Fibroblast of peridontal ligament (primary cell): ENCODE results near the gene PTPRN2.
"Not testable (repeated sequence)": the region's sequence is repeated elsewhere in the genome, so short reads cannot be mapped to it uniquely, and the experiment has no call there.

Experiments used
- DNase-seq: peaks from one replicate; pipeline ENCODE4 v3.0.0-alpha.2; 2010; ENCODE audit errors: extremely low read depth

Gene PTPRN2

DNA sequence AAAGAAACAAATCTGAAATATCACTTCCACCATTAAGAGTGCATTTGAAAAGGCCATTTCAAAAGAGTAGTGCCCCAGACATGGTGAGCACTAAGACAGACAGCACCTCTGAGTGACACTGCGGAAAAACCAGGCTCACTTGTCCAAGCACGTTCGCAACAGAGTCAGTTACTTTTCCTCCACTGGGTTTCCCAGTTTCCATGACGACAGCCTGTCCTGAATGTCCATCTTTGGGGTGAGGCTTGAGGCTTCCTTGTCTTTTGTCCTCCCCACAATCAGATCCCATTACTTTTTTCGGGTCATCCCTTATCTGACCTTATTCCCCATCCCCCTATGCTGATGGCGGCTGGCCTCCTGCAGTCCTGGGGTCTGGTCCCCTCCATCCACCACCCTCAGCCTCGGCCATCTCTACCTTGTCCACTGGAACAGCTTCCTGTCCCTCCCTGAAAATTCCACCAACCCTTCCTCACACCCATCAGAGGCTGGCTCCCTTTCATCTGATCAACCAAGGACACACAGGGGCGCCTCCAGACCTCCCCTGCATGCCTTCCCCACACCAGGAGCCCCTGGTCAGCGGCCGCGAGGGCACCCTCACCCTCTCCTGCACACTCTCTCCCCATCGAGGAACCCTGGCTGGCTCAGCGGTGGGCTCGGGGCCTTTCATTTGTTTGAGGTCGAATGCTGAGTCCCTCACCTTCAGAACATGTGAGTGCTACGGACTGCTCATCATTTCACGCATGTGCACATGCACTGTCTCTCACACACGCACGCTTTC is 887.2 kb downstream of the PTPRN2 start:
- no peak for DNase-seq

- no peak for DNase-seq
These were observed 888.1 kb downstream of the PTPRN2 start for GRCh38 chr7:157699357-157700013.

DNA sequence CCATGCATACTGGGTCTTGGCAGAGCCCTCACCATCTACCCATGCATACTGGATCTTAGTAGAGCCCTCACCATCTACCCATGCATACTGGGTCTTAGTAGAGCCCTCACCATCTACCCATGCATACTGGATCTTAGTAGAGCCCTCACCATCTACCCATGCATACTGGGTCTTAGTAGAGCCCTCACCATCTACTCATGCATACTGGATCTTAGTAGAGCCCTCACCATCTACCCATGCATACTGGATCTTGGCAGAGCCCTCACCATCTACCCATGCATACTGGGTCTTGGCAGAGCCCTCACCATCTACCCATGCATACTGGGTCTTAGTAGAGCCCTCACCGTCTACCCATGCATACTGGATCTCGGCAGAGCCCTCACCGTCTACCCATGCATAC is 890.3 kb downstream of the PTPRN2 start:
- DNase-seq: not testable (repeated sequence)

GRCh38 chr7:157695609-157696008 is 892.0 kb downstream of the PTPRN2 start:
- not testable (repeated sequence) for DNase-seq

DNA sequence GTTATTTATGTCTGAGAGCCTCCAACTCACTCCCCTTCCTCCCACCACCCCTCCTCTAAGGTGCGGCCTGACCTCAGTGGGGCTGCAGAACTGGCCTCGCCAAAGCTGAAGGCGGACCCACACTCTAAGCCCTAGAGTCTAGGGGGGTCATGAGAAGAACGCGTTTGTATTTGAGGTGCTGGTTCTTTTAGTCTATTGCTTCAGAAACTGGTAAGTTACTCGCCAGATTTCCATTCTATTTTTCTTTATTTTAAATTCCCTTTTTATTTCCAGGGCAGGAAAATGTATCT is 893.3 kb downstream of the PTPRN2 start:
- no peak for DNase-seq

- no peak for DNase-seq
These were observed 893.9 kb downstream of the PTPRN2 start for GRCh38 chr7:157693521-157694375.

GRCh38 chr7:157693071-157693520 is 894.5 kb downstream of the PTPRN2 start:
- DNase-seq: no peak

GRCh38 chr7:157692460-157693011 is 895.1 kb downstream of the PTPRN2 start:
- no peak for DNase-seq

DNA sequence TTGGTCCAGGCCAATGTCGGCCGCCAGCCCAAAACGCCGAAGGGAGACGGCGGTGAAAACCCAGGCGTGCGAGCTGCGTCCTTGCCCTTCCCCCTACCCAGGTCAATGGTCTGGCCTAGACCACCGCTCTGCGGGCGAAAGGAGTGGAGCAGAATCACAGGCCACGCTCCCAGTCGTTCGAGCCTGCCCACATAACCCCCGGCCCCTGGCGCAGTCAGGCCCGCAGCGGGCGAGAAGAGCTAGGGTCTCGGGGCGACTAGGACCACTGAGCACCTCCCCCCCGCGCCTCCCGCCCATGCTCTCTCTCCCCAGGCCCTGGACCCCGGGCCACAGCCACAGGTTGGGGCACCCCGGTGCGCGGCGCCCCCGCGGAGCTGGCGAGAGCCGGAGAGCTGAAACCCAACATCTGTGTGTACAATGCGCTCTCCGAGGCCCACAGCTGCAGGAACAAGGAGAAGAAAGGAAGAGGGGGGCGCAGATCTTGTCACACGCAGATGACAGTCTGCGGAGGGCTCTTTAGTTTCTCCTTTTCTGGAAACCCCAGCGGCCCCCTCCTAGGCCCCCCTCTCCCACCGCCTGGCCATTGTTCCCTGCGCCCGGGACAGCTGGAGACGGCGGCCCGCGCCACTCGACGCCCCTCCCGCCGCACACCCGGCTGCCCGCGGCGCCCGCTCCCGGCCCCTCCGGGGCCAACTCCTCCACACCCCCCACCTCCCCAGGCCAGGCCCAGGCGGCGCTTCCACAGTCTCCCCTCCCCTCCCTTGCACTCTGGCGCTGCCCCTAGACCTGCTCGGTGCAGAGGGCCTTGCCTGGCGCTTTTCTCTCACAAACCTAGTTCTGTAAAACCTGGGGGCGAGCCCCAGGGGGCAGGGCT is 895.8 kb downstream of the PTPRN2 start:
- no peak for DNase-seq

- DNase-seq: no peak
These were observed 896.6 kb downstream of the PTPRN2 start for GRCh38 chr7:157690833-157691585.

DNA sequence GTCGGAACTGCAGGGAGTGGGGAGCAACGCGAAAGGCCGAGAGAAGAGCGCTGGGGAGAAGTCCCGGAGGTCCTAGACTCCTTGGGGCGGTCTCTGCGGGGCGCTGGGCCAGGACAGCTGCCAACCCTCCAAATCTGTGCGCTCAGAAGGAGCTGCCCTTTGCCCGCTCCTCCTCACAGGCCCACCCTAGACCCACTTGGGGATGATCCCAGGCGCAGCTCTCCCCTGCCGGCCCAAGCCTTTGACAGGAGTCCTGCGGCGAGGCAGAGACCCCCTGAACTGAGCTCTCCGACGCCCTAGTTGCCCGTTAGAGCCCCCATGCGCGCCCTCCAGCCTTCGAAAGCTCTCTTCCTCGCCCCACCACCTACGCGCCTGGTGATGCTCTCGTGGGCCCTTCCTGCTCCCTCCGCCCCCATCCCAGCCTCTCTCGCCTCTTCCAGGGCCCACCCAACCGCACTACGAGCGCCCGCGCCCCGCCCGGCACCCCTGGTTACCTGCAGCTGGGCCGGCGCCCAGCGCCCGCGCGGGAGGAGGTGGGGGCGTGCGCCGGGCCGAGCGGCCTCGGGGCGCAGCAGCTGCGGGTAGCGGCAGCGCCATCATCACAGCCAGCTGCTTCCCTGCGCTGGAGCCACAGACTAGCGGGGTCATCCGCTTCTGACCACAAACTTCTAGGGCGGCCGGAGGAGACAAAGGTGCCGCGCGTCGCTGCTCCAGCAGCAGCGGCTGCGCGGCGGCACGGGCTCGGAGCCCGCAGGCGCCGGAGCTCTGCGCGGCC is 897.4 kb downstream of the PTPRN2 start:
- no peak for DNase-seq

DNA sequence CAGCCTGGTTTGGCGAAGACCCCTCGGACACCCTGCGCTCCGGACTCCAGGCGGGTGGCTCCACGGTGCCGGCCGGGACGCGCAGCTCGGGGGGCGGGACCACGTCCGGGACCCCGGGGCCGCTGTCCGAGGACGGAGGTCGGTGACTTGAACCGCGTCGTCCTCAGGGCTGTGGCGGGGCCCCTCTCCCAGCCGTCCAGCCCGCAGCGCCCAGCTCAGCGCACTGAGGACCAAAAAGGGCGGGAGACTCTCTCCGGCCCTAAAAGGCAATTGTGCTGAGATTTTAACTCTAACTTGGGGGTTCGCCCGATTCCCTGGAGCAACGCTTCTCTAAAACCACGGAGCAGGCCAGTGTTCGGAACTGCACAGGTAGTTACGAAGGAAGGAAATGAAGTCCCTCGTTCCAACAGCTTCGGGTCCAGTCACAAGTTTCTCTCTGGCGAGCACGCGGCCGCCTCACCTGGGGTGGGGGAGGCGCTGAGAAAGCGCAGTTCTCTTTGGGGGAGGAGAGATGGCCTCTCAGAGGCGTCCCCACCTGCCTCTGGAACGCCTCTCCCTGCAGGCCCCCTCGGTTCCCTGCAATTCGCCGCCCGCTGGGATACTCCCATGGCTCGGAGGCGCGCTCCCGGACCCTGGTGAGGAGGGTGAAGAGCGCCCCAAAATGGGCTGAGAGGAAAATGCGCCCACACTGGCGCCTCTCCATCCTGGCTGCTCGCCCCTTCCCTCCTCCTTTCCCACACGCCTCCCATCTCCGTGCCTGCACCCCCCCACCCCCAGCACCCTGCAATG is 898.2 kb downstream of the PTPRN2 start:
- DNase-seq: no peak

GRCh38 chr7:157688533-157689268 is 898.9 kb downstream of the PTPRN2 start:
- no peak for DNase-seq

DNA sequence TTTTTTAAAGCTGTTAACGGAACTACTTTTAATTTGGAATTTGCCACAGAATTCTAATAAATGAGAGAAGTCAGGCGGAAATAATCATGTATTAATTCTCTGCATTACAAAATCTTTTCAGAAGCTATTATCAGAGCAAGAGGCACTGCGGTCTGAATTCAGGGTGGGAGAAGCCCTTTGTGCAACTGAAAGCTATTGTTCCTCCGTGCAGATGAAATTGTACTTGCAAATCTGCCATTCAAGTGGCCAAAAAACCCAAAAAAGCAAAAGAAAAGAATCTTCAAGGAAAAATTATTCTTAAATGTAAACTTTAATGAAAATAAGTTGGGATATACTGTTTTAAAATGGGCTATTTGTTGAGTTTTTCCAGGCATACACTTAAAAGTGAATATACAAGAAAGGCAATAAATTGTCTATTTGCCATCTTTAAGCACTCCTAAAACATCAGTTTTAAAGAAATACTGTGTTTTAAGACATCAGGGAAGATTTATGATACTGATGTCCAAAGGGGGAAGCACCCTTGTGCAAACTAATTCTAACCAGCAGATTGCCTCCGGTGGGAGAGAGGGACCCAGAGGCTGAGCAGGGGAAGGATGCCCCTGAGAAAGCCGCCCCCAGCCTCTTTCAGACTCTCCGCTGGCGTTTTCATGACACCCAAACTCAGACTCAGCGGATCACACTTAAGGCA is 899.6 kb downstream of the PTPRN2 start:
- no peak for DNase-seq

GRCh38 chr7:157687158-157687557 is 900.5 kb downstream of the PTPRN2 start:
- DNase-seq: no peak

- no peak for DNase-seq
These were observed 901.2 kb downstream of the PTPRN2 start for GRCh38 chr7:157686285-157686894.
